Medulla oblongata (tissue), 1 donor: ENCODE results near the gene B3GALNT1.

ENCODE experiments used
- DNase-seq: peaks from one replicate; pipeline ENCODE4 v3.0.0-alpha.2; 2015; ENCODE audit errors: extremely low spot score

The B3GALNT1 gene

DNA sequence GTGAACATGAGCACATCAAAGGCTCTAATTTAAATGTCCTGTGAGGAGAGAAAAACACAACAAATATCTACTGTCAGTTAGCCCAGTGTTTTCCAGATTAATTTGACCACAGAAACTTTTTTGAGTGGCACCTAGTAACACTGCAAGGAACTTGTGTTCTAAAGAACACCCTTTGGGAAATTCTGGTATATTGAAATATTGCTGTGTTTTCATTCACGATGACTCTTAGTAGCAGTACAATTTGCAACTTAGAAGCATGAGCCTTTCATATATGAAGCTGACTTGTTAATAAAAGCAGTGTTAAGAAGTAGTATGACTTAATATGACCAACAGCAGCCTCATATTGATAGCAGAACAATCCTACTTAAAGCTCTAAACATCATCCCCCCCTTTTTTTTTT lies 32.0 kb downstream of the B3GALNT1 start:
- no peak for DNase-seq

DNA sequence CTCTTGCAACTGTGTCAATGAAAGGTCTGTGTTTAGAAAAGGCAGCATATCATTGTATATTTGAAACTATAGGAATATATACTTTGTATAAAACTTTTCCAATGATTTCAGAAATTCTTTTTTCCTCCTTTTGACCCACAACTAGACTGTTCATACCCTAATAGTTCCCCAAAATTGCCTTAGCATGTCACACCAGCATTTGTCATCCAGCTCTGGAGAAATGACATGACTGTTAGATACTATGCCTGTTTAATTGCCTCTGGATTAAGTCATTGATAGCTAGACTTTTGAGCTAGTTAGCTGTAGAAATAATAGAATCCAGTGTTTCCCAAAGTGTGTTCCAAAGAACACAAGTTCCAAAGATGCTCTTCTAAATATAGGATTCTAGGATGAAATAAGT lies 32.4 kb downstream of the B3GALNT1 start:
- DNase-seq, result no peak

DNA sequence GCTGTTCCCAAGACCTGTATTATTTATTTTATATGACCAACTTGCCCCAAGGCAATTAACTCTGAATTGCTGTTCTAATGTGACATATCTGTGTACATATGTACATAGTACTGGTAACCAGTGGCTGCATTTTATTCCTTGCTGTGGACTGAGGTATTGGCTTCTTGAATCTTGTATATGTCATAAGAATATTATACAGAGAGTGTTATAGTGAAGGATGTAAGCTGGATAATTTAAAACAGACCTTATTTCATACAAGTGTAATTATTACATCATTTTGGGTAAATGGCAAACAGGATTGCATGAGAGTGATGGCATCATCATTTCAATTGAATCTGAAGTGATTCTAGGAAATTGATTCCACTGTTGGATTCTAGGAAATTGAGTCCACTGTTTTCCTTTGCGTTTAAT lies 32.9 kb downstream of the B3GALNT1 start:
- DNase-seq, result no peak

DNA sequence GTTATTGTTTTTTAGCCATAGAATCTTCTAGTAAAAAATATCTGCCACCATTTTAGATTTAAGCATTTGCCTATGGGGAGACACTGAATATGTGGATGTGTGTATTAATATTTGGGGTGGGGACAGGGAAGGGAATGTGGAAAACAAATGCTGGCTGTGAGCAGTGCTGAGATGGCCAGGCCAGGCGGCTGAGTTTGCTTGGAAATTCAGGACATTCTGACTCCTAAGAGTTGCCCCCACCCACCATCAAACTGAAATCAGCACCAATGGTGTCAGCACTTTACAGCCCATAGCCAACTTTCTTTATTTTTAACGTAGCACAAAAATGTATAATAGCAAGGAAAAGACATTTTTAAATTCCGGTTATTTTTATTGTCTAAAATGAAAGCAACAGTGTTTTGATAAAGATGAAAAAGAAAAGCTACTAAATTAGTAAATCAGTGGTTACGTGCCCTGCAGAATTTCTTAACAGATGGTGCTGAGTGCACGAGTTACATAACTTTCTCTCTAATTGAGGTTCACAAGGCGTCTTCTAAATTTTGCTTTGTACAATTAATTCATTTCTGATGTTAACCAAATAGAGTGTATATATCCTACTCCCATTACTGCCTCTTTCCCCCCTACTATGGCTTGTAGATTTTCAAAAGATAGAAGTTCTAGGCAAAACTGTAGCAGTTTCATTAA lies 34.0 kb downstream of the B3GALNT1 start:
- no peak for DNase-seq

DNA sequence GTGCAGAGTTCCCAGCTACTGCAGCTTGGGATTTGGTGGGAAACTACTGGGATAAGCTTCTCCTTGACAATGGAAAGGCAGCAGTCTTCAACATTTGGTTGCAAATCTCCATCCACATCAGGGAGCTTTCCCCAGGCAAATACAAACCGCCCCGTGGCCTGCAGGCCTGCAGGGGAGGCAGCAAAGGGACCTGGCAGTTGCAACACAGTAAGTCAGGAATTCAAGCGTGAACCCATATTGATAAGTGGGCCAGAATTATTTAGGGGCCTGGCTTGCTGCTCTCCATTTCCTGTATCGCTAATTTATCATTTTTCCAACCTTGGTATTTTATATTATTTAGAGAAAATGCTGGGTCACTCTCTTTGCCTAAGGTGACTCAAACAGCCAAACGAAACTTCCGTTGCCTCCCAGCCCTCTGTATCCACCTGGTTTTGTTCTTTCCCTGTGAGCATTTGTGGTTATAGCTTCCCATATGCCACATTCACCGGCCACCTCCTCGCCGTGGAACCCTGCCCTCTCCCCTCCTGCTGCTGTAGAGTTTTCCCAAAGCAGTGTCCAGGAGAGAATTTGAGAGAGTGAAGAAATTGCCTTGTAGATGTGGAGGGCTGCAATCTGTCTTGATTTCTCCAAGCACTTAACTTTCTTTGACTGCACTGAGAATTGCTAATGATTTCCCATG lies 34.8 kb downstream of the B3GALNT1 start:
- DNase-seq, result no peak

DNA sequence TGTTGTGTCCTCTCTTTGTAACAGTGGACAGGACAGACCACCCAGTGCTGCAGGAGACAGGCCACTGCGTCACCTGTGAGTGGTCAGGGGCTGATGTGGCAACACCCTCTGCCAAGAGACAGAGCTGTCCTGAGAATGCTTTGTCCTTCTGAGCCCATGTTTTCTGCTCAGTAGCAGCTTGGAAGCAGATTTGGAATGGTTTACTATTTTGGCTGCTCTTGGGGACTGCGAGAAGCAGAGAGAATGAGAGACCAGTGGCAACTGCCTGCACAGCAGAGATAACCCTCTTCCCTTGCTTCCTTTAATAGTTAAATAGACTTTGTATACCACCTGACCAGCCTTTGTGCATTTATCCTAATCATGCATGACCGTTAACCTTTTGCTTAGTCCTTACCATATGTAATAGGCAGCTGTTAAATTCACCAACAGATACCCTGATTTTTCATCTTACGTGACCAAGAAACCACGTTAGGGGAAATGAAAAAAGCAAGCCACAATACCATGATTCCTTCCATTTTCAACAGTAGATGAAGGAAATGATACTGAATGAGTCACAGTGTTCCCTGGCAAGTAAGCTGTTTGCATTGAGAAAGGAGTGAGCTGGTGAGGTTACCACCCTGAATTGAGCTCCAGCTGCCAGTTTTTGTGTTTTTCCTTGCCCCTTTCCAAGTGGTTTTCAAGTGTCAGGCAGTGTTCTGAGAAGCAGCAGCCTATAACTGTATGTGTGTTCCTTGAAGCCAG lies 35.5 kb downstream of the B3GALNT1 start:
- DNase-seq, result peak; percentile 63

DNA sequence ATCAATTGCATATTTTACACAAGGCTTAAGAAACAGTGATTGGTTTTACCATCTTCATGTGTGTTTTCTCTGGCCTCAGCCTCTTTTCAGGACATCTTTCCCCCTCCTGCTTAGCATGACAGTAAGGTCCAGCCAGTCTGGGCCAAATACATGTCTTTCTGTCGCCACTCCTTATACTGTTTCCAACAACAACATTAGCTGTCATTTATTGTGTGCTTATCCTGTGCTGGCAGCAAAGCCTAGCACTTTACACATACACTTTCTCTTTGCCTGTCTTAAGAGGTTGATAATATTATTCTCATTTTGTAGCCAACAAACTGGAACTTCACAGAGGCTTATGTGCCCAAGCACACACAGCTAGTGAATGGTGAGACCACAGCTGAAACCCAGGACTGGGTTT lies 37.8 kb downstream of the B3GALNT1 start:
- no peak for DNase-seq

DNA sequence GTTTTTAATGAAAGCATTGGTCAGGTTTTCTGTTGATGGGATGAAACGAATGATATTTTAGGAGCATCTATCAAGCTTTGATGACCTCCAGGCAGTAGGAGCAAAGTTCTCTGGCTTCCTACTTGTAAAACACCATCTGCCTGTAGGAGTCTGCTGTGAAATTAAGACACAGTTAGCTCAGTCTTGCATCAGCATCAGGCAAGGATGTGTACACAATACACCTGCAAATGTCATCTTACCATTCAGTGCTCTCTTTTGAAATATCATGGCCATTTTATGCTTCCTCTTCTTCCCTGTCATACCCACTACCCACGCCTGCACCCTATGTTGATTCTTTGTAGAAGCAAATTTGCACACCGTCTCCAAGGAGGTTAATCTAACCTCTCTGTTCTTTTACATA lies 38.2 kb downstream of the B3GALNT1 start:
- no peak for DNase-seq

DNA sequence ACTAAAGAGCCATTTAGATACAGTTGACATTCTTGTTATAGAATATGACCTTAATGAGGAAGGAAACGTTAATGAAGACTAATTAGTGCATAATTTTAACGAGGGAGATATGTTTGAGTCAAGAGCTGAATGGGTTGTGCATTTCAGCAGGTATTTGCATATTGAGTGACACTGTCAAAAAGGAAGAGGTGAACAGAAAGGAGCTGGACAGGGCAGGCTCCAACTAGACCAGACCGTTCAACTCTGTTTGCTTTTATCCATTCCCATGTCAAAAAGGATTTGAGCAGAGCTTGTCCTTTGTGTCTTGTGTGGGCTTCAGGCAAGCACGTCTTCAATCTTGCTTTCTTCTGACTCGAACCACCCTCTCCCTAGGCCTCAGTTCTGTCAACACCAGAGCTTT lies 40.7 kb downstream of the B3GALNT1 start:
- DNase-seq, result no peak

DNA sequence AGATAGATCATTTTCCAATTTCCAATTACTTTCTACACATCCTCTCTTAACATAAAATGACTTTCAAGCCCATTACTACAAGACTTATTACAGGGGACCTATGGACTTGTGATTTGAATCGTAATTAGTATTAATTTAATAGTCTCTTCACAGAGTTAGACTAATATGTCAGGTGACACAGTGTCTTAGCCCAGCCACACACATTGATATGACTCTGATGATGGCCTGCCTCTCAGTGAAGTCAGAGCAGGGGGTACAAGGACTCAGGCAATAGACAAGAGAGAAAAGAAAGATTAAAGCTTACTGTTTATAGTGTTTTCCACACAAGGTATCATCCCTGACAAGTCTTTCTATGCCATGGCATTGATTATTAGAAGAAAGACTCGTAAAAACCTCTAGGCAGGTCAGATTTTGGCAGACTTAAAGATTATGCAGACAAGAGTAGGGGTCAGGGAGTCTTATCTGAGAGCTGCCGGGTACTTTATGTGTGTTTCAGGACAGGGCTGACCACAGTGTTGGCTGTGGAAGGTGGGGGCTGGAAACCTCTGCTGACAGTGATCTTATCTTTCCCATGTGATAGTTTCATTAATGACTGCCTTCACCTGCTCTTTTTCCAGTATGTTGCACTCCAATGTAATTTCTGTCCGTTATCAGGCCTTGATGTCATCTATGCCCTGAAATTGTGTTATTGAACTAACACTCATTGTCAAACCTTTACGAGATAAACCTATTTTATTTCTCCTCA lies 50.1 kb downstream of the B3GALNT1 start:
- no peak for DNase-seq

DNA sequence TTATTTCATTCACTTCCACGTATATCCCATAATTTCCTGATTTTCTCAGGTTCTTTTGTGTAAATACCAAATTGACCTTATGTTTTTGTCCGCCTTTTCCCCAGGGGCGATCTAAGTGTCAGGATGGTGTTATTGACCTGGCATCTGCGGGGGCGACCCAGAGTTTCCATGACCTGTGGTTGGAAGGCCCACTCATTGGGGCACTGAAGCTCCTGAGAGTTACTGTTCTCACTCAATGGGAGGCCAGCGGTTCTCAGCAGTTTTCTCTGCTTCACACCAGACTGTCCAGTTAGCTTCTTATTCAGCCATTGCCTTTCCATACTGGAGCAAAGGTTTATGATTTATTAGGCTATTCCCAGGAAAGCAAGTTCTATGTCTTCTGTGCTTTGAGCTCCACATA lies 53.3 kb downstream of the B3GALNT1 start:
- DNase-seq, result no peak

DNA sequence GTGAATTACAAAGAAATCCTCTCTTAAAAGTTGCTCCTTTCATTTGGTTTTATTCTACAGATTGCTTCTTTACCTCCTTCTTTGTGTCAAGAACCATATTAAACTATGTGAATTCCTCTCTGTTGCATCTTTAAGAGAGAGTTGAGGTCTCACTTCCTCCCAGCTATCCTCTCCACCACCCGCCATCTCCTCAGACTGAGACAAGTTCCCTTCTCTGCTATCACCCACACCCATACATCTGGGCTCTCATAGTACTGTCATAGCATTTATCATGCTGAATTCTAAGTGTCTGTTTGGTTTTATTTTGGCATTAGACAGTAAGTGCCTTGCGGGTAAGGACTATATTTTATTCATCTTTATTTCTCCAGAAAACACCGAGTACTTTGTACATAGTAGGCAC lies 54.2 kb downstream of the B3GALNT1 start:
- peak; percentile 21 for DNase-seq

DNA sequence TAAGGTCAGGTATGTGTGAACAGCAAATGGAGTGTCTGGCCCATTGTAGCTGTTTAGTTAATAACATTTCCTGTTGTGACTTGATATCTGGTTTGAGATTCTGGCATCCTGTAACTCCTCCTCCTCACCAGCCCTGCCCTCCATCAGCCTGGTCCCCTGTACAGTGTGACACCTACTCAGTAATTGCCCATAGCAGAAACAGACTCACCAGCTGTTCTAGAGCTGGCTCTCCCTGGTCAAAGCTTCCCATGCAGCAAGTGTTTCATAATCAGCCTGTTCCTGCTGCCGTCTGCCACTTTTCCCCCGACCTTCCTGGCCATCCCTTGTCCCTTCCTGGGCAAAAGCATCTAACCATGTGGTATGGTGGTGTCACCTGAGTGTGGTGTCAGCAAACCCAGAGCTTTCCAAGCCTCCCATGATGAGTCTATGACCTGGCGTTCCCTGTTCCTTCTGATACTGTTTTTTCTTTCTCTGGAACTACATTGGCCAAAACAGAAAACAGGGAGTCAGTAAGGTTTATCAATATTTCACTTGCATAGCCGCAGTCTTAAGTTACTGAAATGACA lies 55.4 kb downstream of the B3GALNT1 start:
- DNase-seq, result no peak

DNA sequence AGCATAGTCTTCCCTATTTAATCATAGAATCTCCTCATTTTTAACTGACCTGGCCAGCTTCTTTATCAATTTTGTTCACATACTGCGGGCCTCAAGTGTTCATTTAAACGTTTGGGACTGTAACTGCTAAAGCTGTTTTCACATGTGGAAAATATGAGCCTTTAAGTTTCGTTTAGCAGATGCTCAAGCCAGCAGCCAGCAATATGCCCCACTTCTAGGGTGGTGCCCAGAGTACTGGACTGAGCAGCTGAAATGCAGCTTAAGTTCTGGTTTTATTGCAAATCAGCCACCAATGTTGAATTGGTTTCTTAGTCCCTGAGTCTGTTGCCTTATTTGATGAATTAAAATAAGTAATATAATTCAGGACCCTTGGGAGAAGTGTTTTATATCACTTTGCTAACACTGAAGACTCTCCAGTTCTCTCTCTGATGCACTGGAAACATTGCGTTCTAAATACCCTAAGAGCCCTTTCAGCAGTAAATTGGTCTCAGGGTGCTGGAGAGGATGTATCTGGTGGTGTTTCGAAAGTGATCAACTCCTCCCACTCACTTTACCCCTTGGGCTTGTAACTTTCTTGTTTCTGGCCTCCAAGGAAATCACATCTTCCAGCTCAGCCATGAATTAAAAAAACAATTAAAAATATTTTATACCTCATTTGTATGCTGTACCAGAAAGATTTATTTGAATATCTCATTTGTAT lies 61.7 kb downstream of the B3GALNT1 start:
- no peak for DNase-seq

DNA sequence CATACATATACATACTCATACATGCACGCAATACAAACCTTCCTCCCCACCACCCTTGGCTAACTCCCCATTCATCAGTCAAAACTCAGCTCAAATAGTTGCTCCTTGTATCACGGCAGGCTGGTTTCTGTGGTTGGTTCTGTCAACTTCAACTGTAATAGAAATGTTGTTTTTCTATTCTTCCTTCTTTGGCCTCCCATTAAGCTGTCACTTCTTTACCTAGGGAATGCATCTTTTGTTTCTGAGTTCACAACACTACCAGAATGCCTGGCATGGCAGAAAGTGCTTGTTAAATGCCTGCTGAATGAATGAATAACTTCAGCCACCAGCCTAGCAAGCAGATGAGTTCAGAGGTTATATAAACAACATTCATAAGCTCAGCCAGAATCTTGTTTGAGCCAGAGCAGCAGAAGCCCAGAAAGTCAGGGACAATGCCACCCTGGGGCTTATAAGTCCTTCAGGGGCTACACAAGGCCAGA lies 63.1 kb downstream of the B3GALNT1 start:
- no peak for DNase-seq

DNA sequence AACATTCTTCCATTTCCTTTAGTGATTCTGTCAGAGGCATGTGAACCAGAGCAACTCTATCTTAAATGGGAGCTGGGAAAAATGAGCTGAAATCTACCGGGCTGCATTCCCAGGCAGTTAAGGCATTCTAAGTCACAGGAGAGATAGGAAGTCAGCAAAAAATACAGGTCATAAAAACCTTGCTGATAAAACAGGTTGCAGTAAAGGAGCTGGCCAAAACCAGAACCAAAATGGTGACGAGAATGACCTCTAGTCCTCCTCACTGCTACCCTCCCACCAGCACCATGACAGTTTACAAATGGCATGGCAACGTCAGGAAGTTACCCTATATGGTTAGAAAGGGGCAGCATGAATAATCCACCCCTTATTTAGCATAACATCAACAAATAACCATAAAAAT lies 66.4 kb downstream of the B3GALNT1 start:
- no peak for DNase-seq

DNA sequence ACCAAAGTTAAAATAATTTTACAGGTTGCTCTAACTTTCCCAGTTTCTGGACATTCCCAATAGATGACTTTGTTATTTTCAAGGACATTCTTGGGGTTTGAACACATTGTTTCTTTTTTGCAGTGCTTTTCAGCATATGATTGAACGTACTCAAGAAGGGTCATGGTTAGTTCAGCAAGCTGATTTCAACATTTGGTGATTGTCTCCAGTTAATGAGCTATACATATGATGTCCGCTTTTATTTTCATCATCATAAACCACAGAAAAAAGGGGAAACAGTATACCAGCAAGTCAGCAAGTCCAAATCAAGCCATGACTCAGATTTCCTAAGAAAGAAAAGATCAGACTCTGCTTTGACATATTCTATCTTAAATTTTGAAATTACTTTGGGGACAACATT lies 69.4 kb downstream of the B3GALNT1 start:
- DNase-seq, result peak; percentile 14

DNA sequence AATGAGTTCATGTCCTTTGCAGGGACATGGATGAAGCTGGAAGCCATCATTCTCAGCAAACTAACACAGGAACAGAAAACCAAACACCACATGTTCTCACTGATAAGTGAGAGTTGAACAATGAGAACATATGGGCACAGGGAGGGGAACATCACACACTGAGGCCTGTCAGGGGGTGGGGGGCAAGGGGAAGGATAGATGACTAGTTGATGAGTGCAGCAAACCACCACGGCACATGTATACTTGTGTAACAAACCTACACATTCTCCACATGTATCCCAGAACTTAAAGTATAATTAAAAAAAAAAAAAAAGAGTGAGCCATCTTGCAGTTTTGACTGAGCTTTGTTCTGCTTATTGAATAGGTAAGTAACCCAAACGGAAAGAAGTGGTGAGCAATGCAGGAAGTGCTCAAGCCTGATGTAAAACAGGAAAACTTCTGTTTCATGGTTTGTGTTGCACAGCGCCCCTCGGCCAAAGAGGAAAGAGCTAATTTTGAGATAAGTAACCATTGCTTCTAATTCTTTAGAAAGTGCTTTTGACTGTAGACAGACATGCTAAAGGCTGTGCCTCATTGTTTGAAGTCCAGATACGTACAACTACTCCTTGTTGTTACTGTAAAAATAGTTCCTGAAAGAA lies 70.1 kb downstream of the B3GALNT1 start:
- peak; percentile 52 for DNase-seq
